SK-N-SH (cell line): ENCODE data around the gene PARP8. TPM values are rescaled to one million over a fixed set of nuclear protein-coding genes. Genes with fewer than 3 reads are reported as not detected.

Experiments
- CTCF ChIA-PET: fragments of 300-600, 350-600 bp; formaldehyde crosslinking; extraction: SDS; loops from one replicate; lab custom pipeline; 2021; lab: Yijun Ruan, JAX
- POLR2A ChIA-PET: fragments of 350-600 bp; sonication (Branson Sonifier 250); formaldehyde crosslinking; extraction: SDS; loops from one replicate; lab custom pipeline; 2020; ENCODE audit warnings: antibody characterized with exemption, inconsistent platforms; lab: Yijun Ruan, JAX
- DNase-seq: peaks from one replicate; pipeline ENCODE4 v3.0.0; 2012
- H2AFZ ChIP-seq: fragments of 200-600 bp; sonication (generic); 2 replicates; pipeline ENCODE4 v1.8.1; 2016; ENCODE audit warnings: antibody characterized with exemption, mild to moderate bottlenecking, low read depth
- H3F3A ChIP-seq: fragments of 200-600 bp; sonication (generic); replicated peaks from 2 replicates; pipeline ENCODE3; 2016; ENCODE audit warnings: antibody characterized with exemption, mild to moderate bottlenecking; ENCODE audit not compliant: insufficient read depth
- H3K27ac ChIP-seq, 2 experiments: fragments of 200-500 bp in 1 of 2; fragments of 200-600 bp in 1 of 2; sonication (Bioruptor generic) in 1 of 2; sonication (generic), shearing (Covaris generic) in 1 of 2; 2 replicates each; pipeline versions ENCODE4 v1.5.1 to v1.6.1; 2014 to 2016; ENCODE audit warnings: low read depth in 2 of 2, inconsistent platforms in 1 of 2, low read length in 1 of 2, mild to moderate bottlenecking in 1 of 2, mixed read lengths in 1 of 2
- H3K27me3 ChIP-seq: fragments of 200-600 bp; sonication (generic), shearing (Covaris generic); 2 replicates; pipeline ENCODE4 v1.6.1; 2016; ENCODE audit warnings: mixed run types; ENCODE audit not compliant: insufficient read depth
- H3K36me3 ChIP-seq, 2 experiments: fragments of 200-500 bp in 1 of 2; fragments of 200-600 bp in 1 of 2; sonication (Bioruptor generic) in 1 of 2; sonication (generic) in 1 of 2; replicated peaks in 1 of 2; 2 replicates each; pipeline versions ENCODE3 to v1.5.1; 2014 to 2016; ENCODE audit warnings: low read length in 1 of 2, mild to moderate bottlenecking in 1 of 2; ENCODE audit not compliant: insufficient read depth in 2 of 2, control insufficient read depth in 1 of 2
- H3K4me1 ChIP-seq, 2 experiments: fragments of 200-500 bp in 1 of 2; fragments of 200-600 bp in 1 of 2; sonication (Bioruptor generic) in 1 of 2; sonication (generic), shearing (Covaris generic) in 1 of 2; 2 replicates each; pipeline versions ENCODE4 v1.5.1 to v1.6.1; 2014 to 2016; ENCODE audit warnings: low read depth in 1 of 2, low read length in 1 of 2, mixed run types in 1 of 2; ENCODE audit not compliant: insufficient read depth in 2 of 2, control insufficient read depth in 1 of 2
- H3K4me2 ChIP-seq: fragments of 200-600 bp; sonication (generic), shearing (Covaris generic); 2 replicates; pipeline ENCODE4 v1.6.1; 2017; ENCODE audit warnings: mixed run types
- H3K4me3 ChIP-seq, 2 experiments: fragments of 200-500 bp in 1 of 2; fragments of 200-600 bp in 1 of 2; sonication (Bioruptor generic) in 1 of 2; sonication (generic), shearing (Covaris generic) in 1 of 2; 2 replicates each; pipeline versions ENCODE4 v1.5.1 to v1.8.1; 2014 to 2016; ENCODE audit warnings: low read depth in 2 of 2, inconsistent platforms in 1 of 2, low read length in 1 of 2, mild to moderate bottlenecking in 1 of 2, mixed read lengths in 1 of 2, moderate library complexity in 1 of 2
- H3K79me2 ChIP-seq: fragments of 200-600 bp; sonication (generic); 2 replicates; pipeline ENCODE4 v1.8.1; 2017; ENCODE audit warnings: mild to moderate bottlenecking; ENCODE audit not compliant: insufficient read depth
- H3K9ac ChIP-seq: fragments of 200-600 bp; sonication (generic); 2 replicates; pipeline ENCODE4 v1.6.1; 2017; ENCODE audit warnings: mixed run types
- H3K9me2 ChIP-seq: fragments of 200-600 bp; sonication (generic); 2 replicates; pipeline ENCODE4 v1.6.1; 2017; ENCODE audit warnings: mixed run types
- H3K9me3 ChIP-seq: fragments of 200-600 bp; sonication (generic); 2 replicates; pipeline ENCODE4 v1.6.1; 2017; ENCODE audit warnings: mixed run types, mild to moderate bottlenecking, moderate library complexity
- H4K20me1 ChIP-seq: fragments of 200-600 bp; sonication (generic); 2 replicates; pipeline ENCODE4 v1.6.1; 2017; ENCODE audit warnings: mild to moderate bottlenecking, mixed run types; ENCODE audit not compliant: insufficient read depth
- EP300 ChIP-seq, 2 experiments: IDR thresholded peaks; 2 replicates each; pipeline versions ENCODE4 v1.4.0 to v1.6.1; 2012; ENCODE audit warnings: borderline replicate concordance in 1 of 2, low read depth in 1 of 2, low read length in 1 of 2
- EZH2phosphoT487 ChIP-seq: fragments of 200-600 bp; sonication (generic); IDR thresholded peaks from 2 replicates; pipeline ENCODE4 v1.6.1; 2017; ENCODE audit warnings: low read depth, mixed run types, mild to moderate bottlenecking, antibody characterized with exemption, moderate library complexity, borderline replicate concordance
- FOXJ3 ChIP-seq: sonication (generic); formaldehyde crosslinking; IDR thresholded peaks from 2 replicates; pipeline ENCODE4 v1.5.1; 2020; ENCODE audit warnings: mild to moderate bottlenecking, missing genetic modification reagents
- GABPA ChIP-seq: IDR thresholded peaks from 2 replicates; pipeline ENCODE4 v1.4.0; 2012; ENCODE audit warnings: low read depth, mild to moderate bottlenecking
- GATA2 ChIP-seq: sonication (generic); formaldehyde crosslinking; IDR thresholded peaks from 2 replicates; pipeline ENCODE4 v1.5.0; 2020; ENCODE audit warnings: mild to moderate bottlenecking, missing genetic modification reagents
- IRF3 ChIP-seq: fragments of 150-350 bp; IDR thresholded peaks from 2 replicates; pipeline ENCODE4 v1.6.1; 2016; ENCODE audit warnings: mild to moderate bottlenecking, low read depth, low read length
- JUND ChIP-seq: IDR thresholded peaks from 2 replicates; pipeline ENCODE4 v1.4.0; 2012
- MAX ChIP-seq: IDR thresholded peaks from 2 replicates; pipeline ENCODE4 v1.4.0; 2012; ENCODE audit warnings: low read depth
- MEF2A ChIP-seq: IDR thresholded peaks from 2 replicates; pipeline ENCODE4 v1.4.0; 2012; ENCODE audit warnings: low read depth, borderline replicate concordance
- NFIC ChIP-seq: IDR thresholded peaks from 2 replicates; pipeline ENCODE4 v1.4.0; 2012; ENCODE audit warnings: borderline replicate concordance
- NRF1 ChIP-seq: IDR thresholded peaks from 2 replicates; pipeline ENCODE4 v1.6.1; 2012; ENCODE audit warnings: low read depth, mild to moderate bottlenecking, low read length
- RXRA ChIP-seq: IDR thresholded peaks from 2 replicates; pipeline ENCODE4 v1.4.0; 2012; ENCODE audit warnings: low read depth, mild to moderate bottlenecking, borderline replicate concordance
- SIN3A ChIP-seq: IDR thresholded peaks from 2 replicates; pipeline ENCODE4 v1.6.1; 2012; ENCODE audit warnings: low read depth, mild to moderate bottlenecking, low read length, moderate library complexity, borderline replicate concordance
- SMC3 ChIP-seq: IDR thresholded peaks from 2 replicates; pipeline ENCODE4 v1.6.1; 2012; ENCODE audit warnings: low read depth, low read length, improper control_type of control experiment
- USF1 ChIP-seq: IDR thresholded peaks from 2 replicates; pipeline ENCODE4 v1.4.0; 2012; ENCODE audit warnings: low read depth, borderline replicate concordance
- USF2 ChIP-seq: fragments of 150-350 bp; IDR thresholded peaks from 2 replicates; pipeline ENCODE4 v1.6.1; 2017; ENCODE audit warnings: antibody characterized with exemption, low read length, low read depth, borderline replicate concordance
- YY1 ChIP-seq: IDR thresholded peaks from 2 replicates; pipeline ENCODE4 v1.4.0; 2012; ENCODE audit warnings: low read depth, mild to moderate bottlenecking
- ZBTB33 ChIP-seq: IDR thresholded peaks from 2 replicates; pipeline ENCODE4 v1.4.0; 2012; ENCODE audit warnings: low read depth, borderline replicate concordance
- WGBS: methylation state at CpG from one replicate; pipeline ENCODE4 v1.1.6; 2017; ENCODE audit warnings: low lambda C conversion rate; 5-methylcytosine and 5-hydroxymethylcytosine counted together
- polyA plus RNA-seq, 3 experiments: library from polyadenylated mRNA; depleted of rRNA; stranded (reverse); fragments of >200 nt; gene quantifications; 2 replicates each; pipeline ENCODE4 v1.2.3, GENCODE V29; 2012

Gene PARP8
- polyA plus RNA-seq, 1 of the 3 experiments (the other 2 are of a cell fraction): 6.2 TPM

GRCh38 chr5:50823568-50823967 lies 157.1 kb downstream of the PARP8 start:
- Histone ChIP-seq H2AFZ (no peak overlapping the region), H3K9me2 (no peaks in the 10 kb centered on the region), H3K36me3 (peaks cover 20 to 22% of the 10 kb centered on the region in 2 experiments)

More at GRCh38 chr5:50823568-50823967, 157.1 kb downstream of the PARP8 start:
- ChIA-PET CTCF (no interaction called here), POLR2A (no interaction called here)
- no peaks in the 10 kb centered on the region for H3K27me3 ChIP-seq
- H3K79me2 ChIP-seq: no peaks in the 10 kb centered on the region
- no peak for TF ChIP-seq JUND
- no peak for TF ChIP-seq MAX
- no peak for TF ChIP-seq YY1
- no peak for TF ChIP-seq EZH2phosphoT487
- TF ChIP-seq SMC3: no peak
- no peak for TF ChIP-seq MEF2A
- TF ChIP-seq USF2: no peak
- no peak for TF ChIP-seq EP300 (IDR thresholded peaks at IDR 0.05; ENCODE audit: borderline replicate concordance in 1 of 2, low read depth in 1 of 2, low read length in 1 of 2)
- TF ChIP-seq GABPA: no peak
- TF ChIP-seq SIN3A: no peak
- TF ChIP-seq GATA2 (CRISPR knock-in tag): no peak
- TF ChIP-seq IRF3: no peak
- TF ChIP-seq FOXJ3: no peak
- TF ChIP-seq USF1: no peak
- TF ChIP-seq NRF1: no peak
- TF ChIP-seq RXRA: no peak
- no peak for TF ChIP-seq NFIC
- no peak for TF ChIP-seq ZBTB33
- WGBS: 84% methylated on average over 6 of the region's 6 CpGs
- no peaks in the 10 kb centered on the region for H3F3A ChIP-seq
- DNase-seq: no peak
- no peaks in the 10 kb centered on the region for H3K9me3 ChIP-seq
- no peak overlapping the region for H3K4me2 ChIP-seq
- no peaks in the 10 kb centered on the region for H4K20me1 ChIP-seq
- no peak overlapping the region for H3K4me3 ChIP-seq
- H3K4me1 ChIP-seq: no peaks in the 10 kb centered on the region; a peak in 1 of 4 replicates
- H3K27ac ChIP-seq: no peak overlapping the region
- no peak overlapping the region for H3K9ac ChIP-seq
